ENCODE data around the gene SELP. TPM values are rescaled to one million over a fixed set of nuclear protein-coding genes. Genes with fewer than 3 reads are reported as not detected.
A peak's percentile ranks its signal among the peaks of the same experiment; 100 is the strongest.

Gene SELP
- polyA plus RNA-seq, 1 experiment: not detected

GRCh38 chr1:169557131-169557530 is 72.8 kb downstream of the SELP start:
- POLR2A ChIA-PET: no interaction called here
- CTCF ChIA-PET: no interaction called here

GRCh38 chr1:169550294-169550693 is 79.6 kb downstream of the SELP start:
- ChIA-PET CTCF (interaction anchor here (0.8 to 5.0 kb wide), 7 partner anchors 10 to 259 kb away, joined by 3 to 31 read pairs (median 4); no protein-coding TSS in a partner anchor), POLR2A (no interaction called here)
- no peak overlapping the region for H3K4me3 ChIP-seq (ENCODE audit: low read depth, low read length)
- H3K9me3 ChIP-seq (ENCODE audit: control insufficient read depth, insufficient read depth, low read length): no peaks in the 10 kb centered on the region
- no peak for DNase-seq (ENCODE audit: low read depth, low spot score)
- TF ChIP-seq CTCF (IDR thresholded peaks at IDR 0.05; ENCODE audit: low read depth, low read length): peak; percentile 52
- H3K27me3 ChIP-seq (ENCODE audit: control insufficient read depth, insufficient read depth, low read length): no peaks in the 10 kb centered on the region
- no peak overlapping the region for H3K27ac ChIP-seq (ENCODE audit: low read depth, low read length)

More at GRCh38 chr1:169557131-169557530, 72.8 kb downstream of the SELP start:
- no peaks in the 10 kb centered on the region for H3K9me3 ChIP-seq (ENCODE audit: control insufficient read depth, insufficient read depth, low read length)
- H3K27ac ChIP-seq (ENCODE audit: low read depth, low read length): no peak overlapping the region
- no peaks in the 10 kb centered on the region for H3K27me3 ChIP-seq (ENCODE audit: control insufficient read depth, insufficient read depth, low read length)
- no peak for TF ChIP-seq CTCF (IDR thresholded peaks at IDR 0.05; ENCODE audit: low read depth, low read length)
- DNase-seq (ENCODE audit: low read depth, low spot score): no peak
- H3K4me3 ChIP-seq (ENCODE audit: low read depth, low read length): no peak overlapping the region

- CTCF ChIA-PET: interaction anchor here (1.0 to 5.0 kb wide), 8 partner anchors 11 to 945 kb away, joined by 3 to 31 read pairs (median 4); no protein-coding TSS in a partner anchor
- TF ChIP-seq CTCF (IDR thresholded peaks at IDR 0.05; ENCODE audit: low read depth, low read length): no peak
- no peak for DNase-seq (ENCODE audit: low read depth, low spot score)
- Histone ChIP-seq H3K4me3 (ENCODE audit: low read depth, low read length) (no peak overlapping the region), H3K9me3 (ENCODE audit: control insufficient read depth, insufficient read depth, low read length) (no peaks in the 10 kb centered on the region), H3K27me3 (ENCODE audit: control insufficient read depth, insufficient read depth, low read length) (no peaks in the 10 kb centered on the region), H3K27ac (ENCODE audit: low read depth, low read length) (no peak overlapping the region)
- POLR2A ChIA-PET: no interaction called here
Observed at GRCh38 chr1:169548282-169548681, 81.6 kb downstream of the SELP start.

GRCh38 chr1:169546087-169546995 is 83.6 kb downstream of the SELP start:
- H3K27me3 ChIP-seq (ENCODE audit: control insufficient read depth, insufficient read depth, low read length): no peaks in the 10 kb centered on the region
- ChIA-PET POLR2A (no interaction called here), CTCF (interaction anchor here (0.6 to 3.4 kb wide), 33 partner anchors 8 to 942 kb away, joined by 3 to 42 read pairs (median 4); partner anchors contain the start of genes BLZF1 and F5)
- DNase-seq (ENCODE audit: low read depth, low spot score): peak; percentile 45
- no peak overlapping the region for H3K4me3 ChIP-seq (ENCODE audit: low read depth, low read length)
- no peaks in the 10 kb centered on the region for H3K9me3 ChIP-seq (ENCODE audit: control insufficient read depth, insufficient read depth, low read length)
- no peak overlapping the region for H3K27ac ChIP-seq (ENCODE audit: low read depth, low read length)
- peak; percentile 82 for TF ChIP-seq CTCF (IDR thresholded peaks at IDR 0.05; ENCODE audit: low read depth, low read length)

- Histone ChIP-seq H3K27ac (ENCODE audit: low read depth, low read length) (no peak overlapping the region), H3K9me3 (ENCODE audit: control insufficient read depth, insufficient read depth, low read length) (no peaks in the 10 kb centered on the region), H3K27me3 (ENCODE audit: control insufficient read depth, insufficient read depth, low read length) (no peaks in the 10 kb centered on the region), H3K4me3 (ENCODE audit: low read depth, low read length) (no peak overlapping the region)
- no peak for DNase-seq (ENCODE audit: low read depth, low spot score)
- TF ChIP-seq CTCF (IDR thresholded peaks at IDR 0.05; ENCODE audit: low read depth, low read length): no peak
- ChIA-PET POLR2A (no interaction called here), CTCF (interaction anchor here (0.6 to 3.4 kb wide), 10 partner anchors 8 to 941 kb away, joined by 3 to 42 read pairs (median 5); partner anchors contain the start of gene F5)
Observed at GRCh38 chr1:169545472-169545871, 84.5 kb downstream of the SELP start.
